Measurements from ENCODE around the gene GTF3C2.

GTF3C2 gene

DNA sequence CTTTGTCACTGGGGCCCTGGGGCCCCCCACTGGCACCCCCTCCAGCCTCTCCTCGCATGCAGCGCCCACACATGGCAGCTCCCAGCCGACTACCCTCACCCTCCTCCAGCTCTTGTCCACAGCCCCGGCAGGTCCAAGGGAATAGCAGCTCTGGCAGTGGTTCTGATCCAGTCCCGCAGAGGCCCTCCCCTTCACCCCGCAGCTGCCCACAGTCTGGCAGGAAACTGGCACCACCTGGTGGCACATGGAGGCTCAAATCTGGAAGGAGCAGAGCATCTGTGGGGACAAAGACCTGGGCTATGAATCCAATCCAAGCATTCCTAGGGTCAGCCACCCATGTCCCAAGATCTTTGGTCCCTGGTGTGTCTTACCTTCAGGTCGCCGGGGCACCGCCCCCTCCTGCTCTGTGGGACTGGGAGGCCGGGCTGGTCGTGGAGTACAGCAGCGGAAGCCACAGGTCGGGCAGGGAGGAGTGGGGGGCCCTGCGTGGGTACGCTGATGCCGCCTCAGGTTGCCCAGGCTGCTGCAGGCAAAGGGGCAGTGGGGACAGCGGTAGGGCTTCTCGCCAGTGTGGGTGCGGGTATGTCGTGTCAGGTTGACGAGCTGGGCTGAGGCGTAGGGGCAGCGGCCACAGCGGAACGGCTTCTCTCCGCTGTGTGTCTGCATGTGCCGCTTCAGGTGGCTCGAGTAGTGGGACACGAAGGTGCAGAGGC is 21.7 kb upstream of the GTF3C2 start:
- no peak for DNase-seq

DNA sequence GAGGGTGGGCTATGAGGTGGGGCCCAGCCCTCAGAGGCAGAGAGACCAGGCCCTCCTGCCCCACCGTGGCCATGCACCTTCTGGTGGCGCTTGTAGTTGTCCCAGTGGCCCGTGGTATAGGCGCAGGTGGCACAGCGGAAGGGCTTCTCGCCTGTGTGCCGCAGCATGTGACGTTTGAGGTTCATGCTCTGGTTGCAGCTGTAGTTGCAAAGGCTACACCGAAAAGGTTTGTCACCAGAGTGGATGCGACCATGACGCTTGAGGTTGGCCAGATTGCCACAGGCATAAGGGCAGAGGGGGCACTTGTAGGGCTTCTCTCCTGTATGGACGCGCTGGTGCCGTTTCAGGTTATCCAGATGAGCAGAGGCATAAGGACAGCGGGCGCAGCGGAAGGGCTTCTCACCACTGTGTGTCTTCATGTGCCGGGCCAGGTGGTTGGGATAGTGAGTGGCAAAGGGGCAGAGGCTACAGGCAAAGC is 21.1 kb upstream of the GTF3C2 start:
- DNase-seq: no peak
- TF ChIP-seq POLR2A (IDR thresholded peaks at IDR 0.05; ENCODE audit: low read length) (peak; percentile 23), GATA1 (IDR thresholded peaks at IDR 0.05; ENCODE audit: low read depth, low read length) (no peak)

More for the DNA sequence above, 21.7 kb upstream of the GTF3C2 start:
- TF ChIP-seq GATA1 (IDR thresholded peaks at IDR 0.05; ENCODE audit: low read depth, low read length) (no peak), POLR2A (IDR thresholded peaks at IDR 0.05; ENCODE audit: low read length) (peak; percentile 22)

DNA sequence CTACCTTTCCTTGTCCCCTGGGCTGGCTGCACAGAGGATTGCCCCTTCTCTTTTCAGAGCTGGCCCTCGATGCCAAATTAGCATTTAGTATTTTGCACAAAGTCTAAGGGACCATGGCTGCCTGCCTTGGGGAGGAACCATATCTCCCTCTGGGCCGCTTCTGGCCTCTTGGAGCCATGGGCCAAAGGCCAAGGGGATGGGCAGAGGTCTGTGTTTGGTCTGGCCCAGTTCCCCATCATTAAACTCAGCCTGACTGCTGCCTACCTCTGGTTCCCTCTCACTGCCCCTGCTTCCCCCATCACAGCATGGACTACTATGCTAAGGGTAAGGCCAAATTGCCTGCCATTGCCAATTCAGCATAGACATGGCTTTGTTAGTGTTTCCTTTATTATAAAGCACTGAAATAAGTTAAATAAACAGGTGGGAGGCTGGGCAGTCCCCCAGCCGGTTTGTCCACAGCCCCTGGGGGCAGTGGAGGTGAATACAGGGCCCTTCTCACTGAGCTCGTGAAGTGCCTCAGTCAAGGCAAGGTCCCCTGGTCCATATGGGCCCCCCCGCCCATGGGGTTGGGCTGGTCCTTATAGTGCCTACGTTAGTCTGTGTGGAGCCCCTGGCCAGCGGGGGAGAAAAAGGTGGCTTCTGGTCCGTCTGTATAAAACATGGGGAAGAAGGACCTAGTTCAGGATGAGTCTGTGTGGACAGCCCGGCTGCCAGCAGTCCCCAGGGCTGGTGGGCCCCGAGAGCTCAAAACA is 20.5 kb upstream of the GTF3C2 start:
- no peak for TF ChIP-seq GATA1 (IDR thresholded peaks at IDR 0.05; ENCODE audit: low read depth, low read length)
- no peak for TF ChIP-seq POLR2A (IDR thresholded peaks at IDR 0.05; ENCODE audit: low read length)
- no peak for DNase-seq

DNA sequence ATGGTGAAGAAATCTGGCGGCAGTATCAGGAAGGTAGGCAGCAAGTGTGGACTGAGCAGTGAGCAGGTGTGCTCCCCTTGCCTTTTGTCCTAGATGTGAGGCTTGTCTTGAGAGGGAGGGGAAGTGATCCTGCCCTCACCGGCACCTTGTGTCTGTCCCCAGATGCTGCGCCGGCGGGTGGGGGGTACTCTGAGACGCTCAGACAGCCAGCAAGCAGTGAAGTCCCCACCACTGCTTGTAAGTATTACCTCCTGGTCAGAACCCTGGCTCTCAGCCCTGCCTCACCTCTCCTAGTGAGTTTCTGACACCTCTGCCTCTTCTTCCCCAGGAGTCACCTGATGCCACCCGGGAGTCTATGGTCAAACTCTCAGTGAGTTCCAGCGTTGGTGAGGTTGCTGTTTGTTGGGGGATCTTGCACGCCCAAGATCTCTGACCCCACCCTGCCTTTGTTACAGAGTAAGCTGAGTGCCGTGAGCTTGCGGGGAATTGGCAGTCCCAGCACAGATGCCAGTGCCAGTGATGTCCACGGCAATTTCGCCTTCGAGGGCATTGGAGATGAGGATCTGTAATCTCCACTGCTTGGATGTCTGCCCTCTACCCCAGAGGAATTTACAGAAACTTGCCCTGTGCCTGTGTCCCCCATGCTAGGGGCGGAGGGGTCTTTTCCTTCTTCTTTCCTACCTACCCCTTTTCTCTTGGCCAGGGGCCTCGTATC is 19.7 kb upstream of the GTF3C2 start:
- no peak for TF ChIP-seq GATA1 (IDR thresholded peaks at IDR 0.05; ENCODE audit: low read depth, low read length)
- TF ChIP-seq POLR2A (IDR thresholded peaks at IDR 0.05; ENCODE audit: low read length): peak; percentile 7
- DNase-seq: no peak

DNA sequence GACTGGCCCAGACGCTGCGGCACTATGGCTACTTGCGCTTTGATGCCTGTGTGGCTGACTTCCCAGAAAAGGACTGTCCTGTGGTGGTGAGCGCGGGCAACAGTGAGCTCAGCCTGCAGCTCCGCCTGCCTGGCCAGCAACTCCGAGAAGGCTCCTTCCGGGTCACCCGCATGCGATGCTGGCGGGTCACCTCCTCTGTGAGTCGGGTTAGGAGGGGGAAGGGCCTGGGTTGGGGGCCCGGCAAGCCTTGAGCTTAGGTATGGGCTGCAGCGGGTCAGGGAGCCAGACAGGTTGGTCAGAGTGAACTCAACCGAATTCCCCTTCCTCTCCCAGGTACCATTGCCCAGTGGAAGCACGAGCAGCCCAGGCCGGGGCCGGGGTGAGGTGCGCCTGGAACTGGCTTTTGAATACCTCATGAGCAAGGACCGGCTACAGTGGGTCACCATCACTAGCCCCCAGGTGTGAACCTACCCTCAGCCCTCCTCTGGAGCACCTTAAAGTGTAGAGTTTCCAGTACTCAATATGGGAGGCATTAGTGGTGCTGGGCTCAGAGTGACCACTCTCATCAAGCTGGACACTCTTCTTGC is 19.0 kb upstream of the GTF3C2 start:
- TF ChIP-seq GATA1 (IDR thresholded peaks at IDR 0.05; ENCODE audit: low read depth, low read length) (no peak), POLR2A (IDR thresholded peaks at IDR 0.05; ENCODE audit: low read length) (no peak)
- no peak for DNase-seq

DNA sequence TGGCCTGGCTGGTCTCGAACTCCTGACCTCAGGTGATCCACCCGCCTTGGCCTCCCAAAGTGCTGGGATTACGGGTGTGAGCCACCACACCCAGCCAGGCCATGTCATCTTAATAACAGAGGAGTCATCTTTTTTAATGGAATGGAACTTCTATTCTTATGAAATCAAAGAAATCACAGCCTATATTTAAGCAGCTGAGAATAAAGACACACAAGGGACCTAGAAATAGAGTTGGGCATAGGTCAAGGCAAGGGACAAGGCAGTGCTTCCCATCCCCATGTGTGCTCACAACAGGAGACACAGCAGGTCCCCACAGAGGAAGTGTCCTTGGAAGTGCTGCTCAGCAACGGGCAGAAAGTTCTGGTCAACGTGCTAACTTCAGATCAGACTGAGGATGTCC is 17.0 kb upstream of the GTF3C2 start:
- DNase-seq: no peak

DNA sequence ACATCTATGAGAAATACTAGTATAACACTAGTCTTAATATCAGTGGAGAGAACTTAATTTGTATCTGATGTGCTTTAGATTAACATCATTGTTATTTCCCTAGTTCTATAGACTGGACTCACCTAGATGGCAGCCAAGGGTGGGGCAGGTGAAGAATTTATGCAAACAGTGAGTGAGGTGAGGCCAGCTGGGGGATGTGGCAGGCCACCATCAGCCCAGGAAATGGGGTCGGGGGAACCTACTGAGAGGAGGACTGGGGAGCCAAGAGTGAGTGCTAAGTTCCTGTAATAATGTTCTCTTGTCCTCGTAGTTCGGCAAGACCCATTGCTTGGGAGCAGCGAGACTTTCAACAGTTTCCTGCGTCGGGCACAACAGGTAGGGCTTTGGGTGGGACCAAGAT is 16.4 kb upstream of the GTF3C2 start:
- DNase-seq: no peak
- TF ChIP-seq POLR2A (IDR thresholded peaks at IDR 0.05; ENCODE audit: low read length) (no peak), GATA1 (IDR thresholded peaks at IDR 0.05; ENCODE audit: low read depth, low read length) (no peak)

More for the DNA sequence above, 17.0 kb upstream of the GTF3C2 start:
- no peak for TF ChIP-seq POLR2A (IDR thresholded peaks at IDR 0.05; ENCODE audit: low read length)
- TF ChIP-seq GATA1 (IDR thresholded peaks at IDR 0.05; ENCODE audit: low read depth, low read length): no peak

DNA sequence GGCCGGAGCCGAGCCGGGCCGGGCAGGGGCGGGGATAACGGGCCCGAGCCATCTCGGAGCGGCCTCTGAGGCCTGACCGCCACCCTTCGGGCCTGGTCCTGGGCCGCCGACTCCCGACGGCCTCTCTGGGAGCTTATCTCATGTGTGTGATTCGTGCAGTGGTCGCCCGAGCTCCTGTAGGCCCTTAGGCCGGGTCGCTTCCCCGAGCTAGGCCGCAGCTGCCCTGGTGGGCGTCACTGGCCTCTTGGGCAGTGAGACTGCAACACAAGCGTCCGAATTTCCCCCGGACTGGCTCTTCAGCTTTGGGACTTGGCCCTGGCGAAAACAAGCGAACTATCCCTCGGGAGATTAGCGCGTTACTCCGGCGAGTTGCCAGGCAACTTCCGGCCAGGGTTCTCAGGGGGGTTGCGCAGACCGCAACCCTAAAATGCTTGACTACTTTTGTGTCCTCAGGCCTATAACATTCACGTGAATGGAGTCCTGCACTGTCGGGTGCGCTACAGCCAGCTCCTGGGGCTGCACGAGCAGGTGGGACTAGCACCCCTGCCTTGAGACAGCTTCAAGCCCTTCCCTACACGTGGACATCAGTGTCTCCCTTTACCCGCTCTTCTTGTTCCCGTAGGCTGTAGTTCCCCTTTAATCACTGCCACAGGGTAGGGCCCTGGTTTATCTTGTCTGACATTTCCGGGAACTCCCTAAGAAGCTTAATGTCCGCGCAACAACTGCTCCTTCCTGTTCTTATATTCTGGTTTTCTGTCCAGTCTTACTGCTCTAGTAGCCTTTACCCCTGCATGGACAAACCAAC is 14.5 kb upstream of the GTF3C2 start:
- DNase-seq: peak; percentile 74 to 82
- TF ChIP-seq GATA1 (IDR thresholded peaks at IDR 0.05; ENCODE audit: low read depth, low read length) (no peak), POLR2A (IDR thresholded peaks at IDR 0.05; ENCODE audit: low read length) (no peak)

DNA sequence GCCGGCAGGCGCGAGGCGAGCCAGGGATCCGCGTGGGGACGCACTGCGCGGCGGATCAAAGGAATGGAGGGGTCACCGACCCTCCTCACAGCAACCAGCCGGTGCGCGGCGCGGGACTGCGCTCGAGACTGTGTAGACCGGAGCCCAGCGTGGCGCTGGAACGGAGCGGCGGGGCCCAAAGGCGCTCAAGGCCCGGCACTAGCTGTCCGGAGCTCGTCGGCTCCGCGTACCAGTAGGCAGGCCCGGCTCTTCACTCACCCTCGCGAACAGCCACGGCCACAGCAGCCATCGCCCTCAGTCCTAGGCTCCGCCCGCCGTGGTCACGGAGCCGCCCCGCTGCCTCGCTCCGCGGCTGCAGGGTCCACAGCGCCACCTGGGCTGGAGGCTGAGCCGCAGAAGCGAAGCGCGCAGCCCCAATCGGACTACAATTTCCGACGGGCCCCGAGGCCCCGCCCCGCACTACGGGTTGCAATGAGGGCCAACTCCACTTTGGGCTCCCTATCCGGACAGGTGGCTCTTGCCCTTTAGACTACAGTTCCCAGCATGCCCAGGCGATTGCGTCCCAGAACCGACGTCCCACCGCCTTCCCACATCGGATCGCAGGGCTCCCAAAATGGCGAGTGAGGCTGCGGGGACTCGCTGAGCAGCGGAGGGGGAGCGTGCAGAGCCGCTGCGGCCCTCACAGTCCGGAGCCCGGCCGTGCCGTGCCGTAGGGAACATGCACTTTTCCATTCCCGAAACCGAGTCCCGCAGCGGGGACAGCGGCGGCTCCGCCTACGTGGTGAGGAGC is 13.7 kb upstream of the GTF3C2 start, which contains the start of the genes EIF2B4 and SNX17:
EIF2B4 (minus strand) TSS at position 313 of the 790 bp plus-strand sequence; CDS start at position 289, 24 bp downstream.
SNX17 (plus strand) TSS at position 591 of the 790 bp plus-strand sequence; CDS start at position 719, 128 bp downstream.
- peak; percentile 89 for TF ChIP-seq POLR2A (IDR thresholded peaks at IDR 0.05; ENCODE audit: low read length)
- no peak for TF ChIP-seq GATA1 (IDR thresholded peaks at IDR 0.05; ENCODE audit: low read depth, low read length)
- peak; percentile 99 for DNase-seq

DNA sequence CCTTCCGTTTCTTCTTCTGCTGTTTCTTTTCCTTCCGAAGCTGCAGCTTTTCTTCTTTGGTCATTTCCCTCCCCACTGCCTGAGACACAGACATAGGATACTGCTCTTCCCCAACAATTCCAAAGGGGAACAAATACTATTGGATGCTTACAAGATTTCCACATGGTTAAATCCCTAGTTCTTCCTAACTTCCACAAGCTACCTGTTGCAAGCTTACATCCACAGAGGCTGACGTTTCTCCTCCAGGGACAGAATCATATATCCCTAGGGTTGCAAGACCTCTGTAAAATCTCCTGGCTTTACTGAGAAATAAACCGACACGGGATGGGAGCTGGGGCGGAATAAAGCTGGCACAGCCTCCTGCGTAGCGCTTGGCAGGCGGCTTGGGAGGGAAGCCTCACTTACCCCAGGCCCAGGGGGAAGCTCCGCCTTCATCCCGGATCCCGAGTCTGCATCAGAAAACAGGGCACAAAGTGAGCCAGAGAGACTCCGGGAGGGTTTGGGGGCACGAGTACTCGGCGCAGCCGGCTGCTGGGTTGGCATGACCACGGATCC is 13.0 kb upstream of the GTF3C2 start:
- TF ChIP-seq POLR2A (IDR thresholded peaks at IDR 0.05; ENCODE audit: low read length) (no peak), GATA1 (IDR thresholded peaks at IDR 0.05; ENCODE audit: low read depth, low read length) (no peak)
- DNase-seq: no peak

DNA sequence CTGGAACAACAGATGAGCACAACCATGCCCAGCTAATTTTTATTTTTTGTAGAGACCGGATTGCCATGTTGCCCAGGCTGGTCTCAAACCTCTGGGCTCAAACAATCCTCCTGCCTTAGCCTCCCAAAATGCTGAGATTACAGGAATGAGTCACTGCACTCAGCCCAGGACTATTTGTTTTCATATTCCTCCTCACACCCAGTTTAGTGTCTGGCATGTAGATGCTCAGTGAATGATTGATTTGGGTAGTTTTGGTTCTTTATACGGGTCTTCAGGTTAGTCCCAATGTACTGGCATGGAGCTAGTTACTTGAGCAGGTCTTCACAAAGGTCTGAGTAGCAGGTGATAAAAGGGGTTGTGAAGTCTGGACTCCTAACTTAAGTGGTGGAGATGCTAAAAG is 7.4 kb upstream of the GTF3C2 start:
- no peak for TF ChIP-seq GATA1 (IDR thresholded peaks at IDR 0.05; ENCODE audit: low read depth, low read length)
- no peak for TF ChIP-seq POLR2A (IDR thresholded peaks at IDR 0.05; ENCODE audit: low read length)
- DNase-seq: no peak
